Epithelial cell of proximal tubule (primary cell): ENCODE data around the gene NCKAP5. TPM values are rescaled to one million over a fixed set of nuclear protein-coding genes. Genes with fewer than 3 reads are reported as not detected.

ENCODE experiments used
- DNase-seq: peaks from one replicate; pipeline ENCODE4 v3.0.0-alpha.2; 2011; ENCODE audit warnings: low read depth
- H3K4me3 ChIP-seq: 2 replicates; pipeline ENCODE4 v1.5.1; 2011; ENCODE audit warnings: low read depth, mild to moderate bottlenecking, low read length
- CTCF ChIP-seq: conservative IDR thresholded peaks from 2 replicates; pipeline ENCODE4 v1.5.1; 2012; ENCODE audit warnings: low read depth, mild to moderate bottlenecking, low read length
- total RNA-seq: library from RNA; depleted of rRNA; stranded (reverse); fragments of >200 nt; gene quantifications from 2 replicates; pipeline ENCODE4 v1.2.3, GENCODE V29; 2015

Gene NCKAP5
- total RNA-seq, 1 donor from 2014 or later, result 0.69 TPM

GRCh38 chr2:133169274-133169912, 398.9 kb downstream of the NCKAP5 start:
- no peak overlapping the region for H3K4me3 ChIP-seq
- DNase-seq, result no peak
- no peak for TF ChIP-seq CTCF

GRCh38 chr2:133167990-133168389, 400.3 kb downstream of the NCKAP5 start:
- DNase-seq, result no peak
- TF ChIP-seq CTCF, result no peak
- no peak overlapping the region for H3K4me3 ChIP-seq

GRCh38 chr2:133167223-133167622, 401.0 kb downstream of the NCKAP5 start:
- no peak for DNase-seq
- no peak for TF ChIP-seq CTCF
- H3K4me3 ChIP-seq, result no peak overlapping the region

GRCh38 chr2:133166031-133166430, 402.2 kb downstream of the NCKAP5 start:
- DNase-seq, result no peak
- H3K4me3 ChIP-seq, result no peak overlapping the region
- TF ChIP-seq CTCF, result no peak

GRCh38 chr2:133163111-133163510, 405.2 kb downstream of the NCKAP5 start:
- H3K4me3 ChIP-seq, result no peak overlapping the region
- no peak for DNase-seq
- TF ChIP-seq CTCF, result no peak

GRCh38 chr2:133158442-133158841, 409.8 kb downstream of the NCKAP5 start:
- DNase-seq, result no peak
- H3K4me3 ChIP-seq, result no peak overlapping the region
- TF ChIP-seq CTCF, result no peak

- no peak for TF ChIP-seq CTCF
- no peak for DNase-seq
- no peak overlapping the region for H3K4me3 ChIP-seq
These were observed 410.2 kb downstream of the NCKAP5 start for GRCh38 chr2:133158024-133158423.
